ENCODE measurements around the gene SLC39A11. TPM values are rescaled to one million over a fixed set of nuclear protein-coding genes. Genes with fewer than 3 reads are reported as not detected.

SLC39A11 gene
- total and polyA plus RNA-seq, 2 of the 13 experiments (the other 11 are each of a cell fraction or from before 2014, with no cell fraction given): 17.2 to 31.5 TPM

GRCh38 chr17:72697602-72698146 lies 394.8 kb downstream of the SLC39A11 start (continued):
- TF ChIP-seq HIC2 (CRISPR knock-in tag; IDR thresholded peaks at IDR 0.05; ENCODE audit: low read depth) (peak; percentile 38; the same call in 1 of the 2 replicates), THAP11 (CRISPR knock-in tag; IDR thresholded peaks at IDR 0.05) (0 out of 2 replicates have a peak, but pooled peaks have one; percentile 21), ZNF276 (CRISPR knock-in tag; IDR thresholded peaks at IDR 0.05; ENCODE audit: low read depth) (no peak), ZFX (CRISPR knock-in tag; IDR thresholded peaks at IDR 0.05; ENCODE audit: low read depth) (peak; percentile 16; the same call in 1 of the 2 replicates), STAG1 (CRISPR knock-in tag; IDR thresholded peaks at IDR 0.05) (peak; percentile 25; the same call in 1 of the 2 replicates), HMG20A (CRISPR knock-in tag; IDR thresholded peaks at IDR 0.05; ENCODE audit: borderline replicate concordance) (peak; percentile 79; the same call in 1 of the 2 replicates), CREB1 (IDR thresholded peaks at IDR 0.05) (no peak), CREB1 (CRISPR knock-in tag; IDR thresholded peaks at IDR 0.05) (peak; percentile 62; the same call in 1 of the 2 replicates), ZEB1 (IDR thresholded peaks at IDR 0.05; ENCODE audit: insufficient replicate concordance, low read depth) (peak; percentile 20), ZNF660 (CRISPR knock-in tag; IDR thresholded peaks at IDR 0.05; ENCODE audit: borderline replicate concordance, low read depth) (no peak), REPIN1 (CRISPR knock-in tag; IDR thresholded peaks at IDR 0.05; ENCODE audit: borderline replicate concordance, low read depth) (no peak), GMEB1 (CRISPR knock-in tag; IDR thresholded peaks at IDR 0.05; ENCODE audit: borderline replicate concordance) (no peak), PHF21A (CRISPR knock-in tag; IDR thresholded peaks at IDR 0.05) (peak; percentile 28; the same call in 1 of the 2 replicates), HNF4G (IDR thresholded peaks at IDR 0.05; ENCODE audit: borderline replicate concordance, low read depth, low read length) (no peak), HNF4G (CRISPR knock-in tag; IDR thresholded peaks at IDR 0.05; ENCODE audit: borderline replicate concordance, low read depth) (no peak), RAD21 (CRISPR knock-in tag; IDR thresholded peaks at IDR 0.05) (no peak), SIX1 (CRISPR knock-in tag; IDR thresholded peaks at IDR 0.05; ENCODE audit: borderline replicate concordance) (no peak), SMARCC2 (IDR thresholded peaks at IDR 0.05) (no peak), GATAD2A (CRISPR knock-in tag; IDR thresholded peaks at IDR 0.05) (peak; percentile 62), FOXA1 (IDR thresholded peaks at IDR 0.05) (no peak), FOXA1 (CRISPR knock-in tag; IDR thresholded peaks at IDR 0.05) (0 out of 2 replicates have a peak, but pooled peaks have one; percentile 23), ZNF263 (CRISPR knock-in tag; IDR thresholded peaks at IDR 0.05) (peak; percentile 27; the same call in 1 of the 2 replicates)

Measured in HepG2 (cell line).